GM12878 (cell line): ENCODE measurements around the gene NR1I2. TPM values are rescaled to one million over a fixed set of nuclear protein-coding genes. Genes with fewer than 3 reads are reported as not detected.

Experiments used
- ATAC-seq: fragments of 200-7000 bp; cut with Tn5 transposase; 3 replicates; pipeline ENCODE4 v1.9.1; 2020; ENCODE audit warnings: mild to moderate bottlenecking, moderate library complexity
- BruUV-seq: library from RNA; stranded (reverse); fragments of 400-500 nt; replicated peaks from 2 replicates; lab custom pipeline; 2021; lab: Mats Ljungman, UMichigan
- CTCF ChIA-PET: fragments of 300-600 bp; sonication (Branson Sonifier 250); formaldehyde crosslinking; extraction: SDS; loops from one replicate; lab custom pipeline; 2021; ENCODE audit warnings: inconsistent platforms; lab: Yijun Ruan, JAX
- POLR2A ChIA-PET: fragments of 350-600 bp; formaldehyde crosslinking; extraction: SDS; loops from one replicate; lab custom pipeline; 2021; ENCODE audit warnings: inconsistent platforms; lab: Charles Lee
- RAD21 ChIA-PET: fragments of 300-600 bp; sonication (Branson Sonifier 250); formaldehyde crosslinking; loops from one replicate; lab custom pipeline; 2023; ENCODE audit warnings: antibody characterized with exemption; ENCODE audit not compliant: unreplicated experiment; lab: Charles Lee
- SMC1A ChIA-PET: fragments of 300-600 bp; sonication (Branson Sonifier 250); formaldehyde crosslinking; loops from one replicate; lab custom pipeline; 2023; ENCODE audit not compliant: unreplicated experiment, uncharacterized antibody; lab: Charles Lee
- DNase-seq: peaks from one replicate; pipeline ENCODE4 v3.0.0-alpha.2; 2011; ENCODE audit warnings: low read depth, low spot score
- FAIRE-seq: peaks from 3 replicates; lab custom pipeline; 2011; peaks lifted over from hg19 to GRCh38; lab: Jason Lieb, UNC
- H2AFZ ChIP-seq: 2 replicates; pipeline ENCODE4 v1.6.0; 2011; ENCODE audit warnings: low read depth, low read length, control low read depth; ENCODE audit not compliant: control insufficient read depth
- H3K27ac ChIP-seq: 2 replicates; pipeline ENCODE4 v1.5.1; 2011; ENCODE audit warnings: control low read depth; ENCODE audit not compliant: control insufficient read depth, insufficient read depth
- H3K27me3 ChIP-seq, 2 experiments: replicated peaks in 1 of 2; 2 replicates each; pipeline versions ENCODE4 v1.6.0 to v1.6.1; 2011; ENCODE audit warnings: low read length in 1 of 2; ENCODE audit not compliant: control insufficient read depth in 2 of 2, insufficient read depth in 2 of 2
- H3K36me3 ChIP-seq, 2 experiments: 2 replicates each; pipeline ENCODE4 v1.5.1; 2011; ENCODE audit warnings: low read length in 1 of 2; ENCODE audit not compliant: control insufficient read depth in 2 of 2, insufficient read depth in 2 of 2
- H3K4me1 ChIP-seq: 2 replicates; pipeline ENCODE4 v1.6.1; 2011; ENCODE audit warnings: mild to moderate bottlenecking, low read length, moderate library complexity, mixed read lengths; ENCODE audit not compliant: control insufficient read depth, insufficient read depth
- H3K4me2 ChIP-seq: 2 replicates; pipeline ENCODE4 v1.6.0; 2011; ENCODE audit warnings: control low read depth; ENCODE audit not compliant: control insufficient read depth, insufficient read depth
- H3K4me3 ChIP-seq: fragments of 200-600 bp; sonication (generic); 2 replicates; pipeline ENCODE4 v1.5.1; 2016
- H3K79me2 ChIP-seq: 2 replicates; pipeline ENCODE4 v1.6.0; 2011; ENCODE audit warnings: low read length; ENCODE audit not compliant: control insufficient read depth, insufficient read depth
- H3K9ac ChIP-seq: 2 replicates; pipeline ENCODE4 v1.8.0; 2011; ENCODE audit warnings: low read length, control low read depth, mixed read lengths; ENCODE audit not compliant: control insufficient read depth, insufficient read depth
- H3K9me3 ChIP-seq: replicated peaks from 3 replicates; pipeline ENCODE4 v1.5.1; 2011; ENCODE audit warnings: mild to moderate bottlenecking, low read length; ENCODE audit not compliant: control insufficient read depth, insufficient read depth
- H4K20me1 ChIP-seq: 2 replicates; pipeline ENCODE4 v1.6.0; 2011; ENCODE audit not compliant: control insufficient read depth, insufficient read depth
- GATAD2B ChIP-seq: fragments of 450-650 bp; conservative IDR thresholded peaks from 2 replicates; pipeline ENCODE4 v1.6.1; 2017; ENCODE audit warnings: low read depth, mild to moderate bottlenecking, moderate library complexity
- HDGF ChIP-seq: fragments of 450-650 bp; IDR thresholded peaks from 2 replicates; pipeline ENCODE4 v1.6.1; 2016; ENCODE audit warnings: antibody characterized with exemption
- NFXL1 ChIP-seq: fragments of 450-650 bp; IDR thresholded peaks from 2 replicates; pipeline ENCODE4 v1.6.1; 2017; ENCODE audit warnings: antibody characterized with exemption, mild to moderate bottlenecking, borderline replicate concordance
- PAX5 ChIP-seq: IDR thresholded peaks from 2 replicates; pipeline ENCODE4 v1.6.1; 2011; ENCODE audit warnings: low read depth, low read length, borderline replicate concordance
- POLR2A ChIP-seq: IDR thresholded peaks from 2 replicates; pipeline ENCODE4 v1.6.1; 2011; ENCODE audit warnings: low read depth, mild to moderate bottlenecking, low read length
- RB1 ChIP-seq: fragments of 450-650 bp; formaldehyde crosslinking; IDR thresholded peaks from 2 replicates; pipeline ENCODE4 v1.6.1; 2017; ENCODE audit warnings: mild to moderate bottlenecking, borderline replicate concordance
- TAF1 ChIP-seq: IDR thresholded peaks from 2 replicates; pipeline ENCODE4 v1.6.1; 2011; ENCODE audit warnings: mild to moderate bottlenecking, low read depth, low read length, borderline replicate concordance
- TCF12 ChIP-seq: IDR thresholded peaks from 2 replicates; pipeline ENCODE4 v1.6.1; 2011; ENCODE audit warnings: low read depth, mild to moderate bottlenecking, low read length
- YY1 ChIP-seq: IDR thresholded peaks from 2 replicates; pipeline ENCODE4 v1.6.1; 2011; ENCODE audit warnings: low read depth, mild to moderate bottlenecking, low read length
- ZNF217 ChIP-seq: fragments of 450-650 bp; IDR thresholded peaks from 2 replicates; pipeline ENCODE4 v1.6.1; 2017; ENCODE audit warnings: antibody characterized with exemption, mild to moderate bottlenecking
- WGBS: methylation state at CpG from one replicate; pipeline ENCODE4 v1.1.6; 2016; ENCODE audit warnings: low lambda C conversion rate; ENCODE audit not compliant: insufficient replicate concordance, insufficient coverage; ENCODE audit errors: missing lambda C conversion rate; 5-methylcytosine and 5-hydroxymethylcytosine counted together
- in situ Hi-C: fragments of 300-500 bp; cut with MboI; formaldehyde crosslinking; loops from 9 replicates; pipeline ENCODE4 v1.14.3; 2018; ENCODE audit warnings: mixed read lengths
- intact Hi-C: fragments of 100-400 bp; cut with micrococcal nuclease; formaldehyde crosslinking; loops from one replicate; pipeline ENCODE4 v1.14.2; 2022; ENCODE audit not compliant: unreplicated experiment
- polyA plus RNA-seq, 11 experiments: library from polyadenylated mRNA; depleted of rRNA in 4 of 11; unstranded in 6 of 11; stranded (reverse) in 5 of 11; fragments of >200 nt; fragmentation: Nextera tagmentation in 4 of 11; fragmentation: Illumina TruSeq in 1 of 11; extraction: Ambion mirVana in 4 of 11; extraction: Trizol in 1 of 11; gene quantifications; 1 replicate in 1 of 11; 2 replicates in 10 of 11; pipeline versions ENCODE4 v1.2.1 to v1.2.3, GENCODE V29; 2011 to 2016; ENCODE audit warnings: inconsistent platforms in 2 of 11, missing spikeins in 2 of 11, low read depth in 1 of 11
- total RNA-seq, 4 experiments: library from RNA; depleted of rRNA in 3 of 4; stranded (reverse); fragments of >200 nt in 3 of 4; fragmentation: Illumina TruSeq in 1 of 4; extraction: Trizol in 1 of 4; gene quantifications; 2 replicates each; pipeline versions ENCODE4 v1.2.1 to v1.2.3, GENCODE V29; 2013 to 2021
- TF ChIP-seq, protein P1 (sequence below): fragments of 450-650 bp; IDR thresholded peaks from 2 replicates; pipeline ENCODE4 v1.6.1; 2018; ENCODE audit warnings: mild to moderate bottlenecking, low read depth, moderate library complexity; ENCODE audit not compliant: partially characterized antibody
- TF ChIP-seq, protein P2 (sequence below), 3 experiments: IDR thresholded peaks in 2 of 3; conservative IDR thresholded peaks in 1 of 3; 2 replicates each; pipeline ENCODE4 v1.5.1; 2011; ENCODE audit warnings: low read depth in 3 of 3, low read length in 3 of 3, mild to moderate bottlenecking in 3 of 3, control low read depth in 2 of 3, moderate library complexity in 2 of 3, inconsistent platforms in 1 of 3, mixed read lengths in 1 of 3; ENCODE audit not compliant: control insufficient read depth in 2 of 3, insufficient read depth in 1 of 3; ENCODE audit errors: extremely low read depth in 1 of 3
- TF ChIP-seq, protein P3 (sequence below): IDR thresholded peaks from 2 replicates; pipeline ENCODE4 v1.6.1; 2012; ENCODE audit warnings: mild to moderate bottlenecking, low read depth, low read length

The NR1I2 gene
- total and polyA plus RNA-seq, 10 of the 15 experiments (the other 5 are each of a cell fraction or from before 2014, with no cell fraction given) = 0.03 to 1.0 (median 0.39) TPM

DNA sequence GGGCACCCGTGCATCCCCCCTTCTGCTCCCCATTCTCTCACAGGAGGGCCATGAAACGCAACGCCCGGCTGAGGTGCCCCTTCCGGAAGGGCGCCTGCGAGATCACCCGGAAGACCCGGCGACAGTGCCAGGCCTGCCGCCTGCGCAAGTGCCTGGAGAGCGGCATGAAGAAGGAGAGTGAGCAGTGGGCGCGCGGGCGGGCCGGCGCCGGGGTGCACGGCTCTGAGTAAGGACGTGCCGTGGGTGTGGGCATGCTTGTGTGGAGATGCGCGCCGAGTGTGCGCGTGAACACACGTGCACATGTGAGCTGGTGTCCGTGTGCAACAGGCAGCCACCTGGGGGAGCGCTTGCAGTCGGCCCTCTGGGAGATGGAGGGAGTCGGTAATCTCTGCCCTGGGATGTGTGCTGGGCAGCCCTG lies 28.1 kb downstream of the NR1I2 start:
- H3K9ac ChIP-seq = peak overlapping the region; percentile 78
- RAD21 ChIA-PET = interaction anchor here (0.8 to 1.3 kb wide), 3 partner anchors 10 to 364 kb away, joined by 3 to 4 read pairs (median 4); no protein-coding TSS in a partner anchor
- TF ChIP-seq, protein P1, sequence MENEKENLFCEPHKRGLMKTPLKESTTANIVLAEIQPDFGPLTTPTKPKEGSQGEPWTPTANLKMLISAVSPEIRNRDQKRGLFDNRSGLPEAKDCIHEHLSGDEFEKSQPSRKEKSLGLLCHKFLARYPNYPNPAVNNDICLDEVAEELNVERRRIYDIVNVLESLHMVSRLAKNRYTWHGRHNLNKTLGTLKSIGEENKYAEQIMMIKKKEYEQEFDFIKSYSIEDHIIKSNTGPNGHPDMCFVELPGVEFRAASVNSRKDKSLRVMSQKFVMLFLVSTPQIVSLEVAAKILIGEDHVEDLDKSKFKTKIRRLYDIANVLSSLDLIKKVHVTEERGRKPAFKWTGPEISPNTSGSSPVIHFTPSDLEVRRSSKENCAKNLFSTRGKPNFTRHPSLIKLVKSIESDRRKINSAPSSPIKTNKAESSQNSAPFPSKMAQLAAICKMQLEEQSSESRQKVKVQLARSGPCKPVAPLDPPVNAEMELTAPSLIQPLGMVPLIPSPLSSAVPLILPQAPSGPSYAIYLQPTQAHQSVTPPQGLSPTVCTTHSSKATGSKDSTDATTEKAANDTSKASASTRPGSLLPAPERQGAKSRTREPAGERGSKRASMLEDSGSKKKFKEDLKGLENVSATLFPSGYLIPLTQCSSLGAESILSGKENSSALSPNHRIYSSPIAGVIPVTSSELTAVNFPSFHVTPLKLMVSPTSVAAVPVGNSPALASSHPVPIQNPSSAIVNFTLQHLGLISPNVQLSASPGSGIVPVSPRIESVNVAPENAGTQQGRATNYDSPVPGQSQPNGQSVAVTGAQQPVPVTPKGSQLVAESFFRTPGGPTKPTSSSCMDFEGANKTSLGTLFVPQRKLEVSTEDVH = no peak
- peak; percentile 68; the same call in 1 of the 2 replicates for TF ChIP-seq HDGF
- TF ChIP-seq TCF12 = 0 out of 2 replicates have a peak, but pooled peaks have one; percentile 33
- TF ChIP-seq, protein P2, sequence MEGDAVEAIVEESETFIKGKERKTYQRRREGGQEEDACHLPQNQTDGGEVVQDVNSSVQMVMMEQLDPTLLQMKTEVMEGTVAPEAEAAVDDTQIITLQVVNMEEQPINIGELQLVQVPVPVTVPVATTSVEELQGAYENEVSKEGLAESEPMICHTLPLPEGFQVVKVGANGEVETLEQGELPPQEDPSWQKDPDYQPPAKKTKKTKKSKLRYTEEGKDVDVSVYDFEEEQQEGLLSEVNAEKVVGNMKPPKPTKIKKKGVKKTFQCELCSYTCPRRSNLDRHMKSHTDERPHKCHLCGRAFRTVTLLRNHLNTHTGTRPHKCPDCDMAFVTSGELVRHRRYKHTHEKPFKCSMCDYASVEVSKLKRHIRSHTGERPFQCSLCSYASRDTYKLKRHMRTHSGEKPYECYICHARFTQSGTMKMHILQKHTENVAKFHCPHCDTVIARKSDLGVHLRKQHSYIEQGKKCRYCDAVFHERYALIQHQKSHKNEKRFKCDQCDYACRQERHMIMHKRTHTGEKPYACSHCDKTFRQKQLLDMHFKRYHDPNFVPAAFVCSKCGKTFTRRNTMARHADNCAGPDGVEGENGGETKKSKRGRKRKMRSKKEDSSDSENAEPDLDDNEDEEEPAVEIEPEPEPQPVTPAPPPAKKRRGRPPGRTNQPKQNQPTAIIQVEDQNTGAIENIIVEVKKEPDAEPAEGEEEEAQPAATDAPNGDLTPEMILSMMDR (IDR thresholded peaks at IDR 0.05 in 2 of 3, conservative IDR thresholded peaks at IDR 0.05 in 1 of 3; ENCODE audit: control insufficient read depth in 2 of 3, extremely low read depth in 1 of 3, insufficient read depth in 1 of 3, low read depth in 3 of 3, low read length in 3 of 3) = peak; percentile 46 to 62 (median 47); a peak in 5 of 6 replicates
- TF ChIP-seq YY1 = peak; percentile 45; the same call in 1 of the 2 replicates
- TF ChIP-seq RB1 = peak; percentile 66; the same call in 1 of the 2 replicates
- TF ChIP-seq, protein P3, sequence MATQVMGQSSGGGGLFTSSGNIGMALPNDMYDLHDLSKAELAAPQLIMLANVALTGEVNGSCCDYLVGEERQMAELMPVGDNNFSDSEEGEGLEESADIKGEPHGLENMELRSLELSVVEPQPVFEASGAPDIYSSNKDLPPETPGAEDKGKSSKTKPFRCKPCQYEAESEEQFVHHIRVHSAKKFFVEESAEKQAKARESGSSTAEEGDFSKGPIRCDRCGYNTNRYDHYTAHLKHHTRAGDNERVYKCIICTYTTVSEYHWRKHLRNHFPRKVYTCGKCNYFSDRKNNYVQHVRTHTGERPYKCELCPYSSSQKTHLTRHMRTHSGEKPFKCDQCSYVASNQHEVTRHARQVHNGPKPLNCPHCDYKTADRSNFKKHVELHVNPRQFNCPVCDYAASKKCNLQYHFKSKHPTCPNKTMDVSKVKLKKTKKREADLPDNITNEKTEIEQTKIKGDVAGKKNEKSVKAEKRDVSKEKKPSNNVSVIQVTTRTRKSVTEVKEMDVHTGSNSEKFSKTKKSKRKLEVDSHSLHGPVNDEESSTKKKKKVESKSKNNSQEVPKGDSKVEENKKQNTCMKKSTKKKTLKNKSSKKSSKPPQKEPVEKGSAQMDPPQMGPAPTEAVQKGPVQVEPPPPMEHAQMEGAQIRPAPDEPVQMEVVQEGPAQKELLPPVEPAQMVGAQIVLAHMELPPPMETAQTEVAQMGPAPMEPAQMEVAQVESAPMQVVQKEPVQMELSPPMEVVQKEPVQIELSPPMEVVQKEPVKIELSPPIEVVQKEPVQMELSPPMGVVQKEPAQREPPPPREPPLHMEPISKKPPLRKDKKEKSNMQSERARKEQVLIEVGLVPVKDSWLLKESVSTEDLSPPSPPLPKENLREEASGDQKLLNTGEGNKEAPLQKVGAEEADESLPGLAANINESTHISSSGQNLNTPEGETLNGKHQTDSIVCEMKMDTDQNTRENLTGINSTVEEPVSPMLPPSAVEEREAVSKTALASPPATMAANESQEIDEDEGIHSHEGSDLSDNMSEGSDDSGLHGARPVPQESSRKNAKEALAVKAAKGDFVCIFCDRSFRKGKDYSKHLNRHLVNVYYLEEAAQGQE = no peak
- peak; percentile 76 for TF ChIP-seq POLR2A
- peak; percentile 37; the same call in 1 of the 2 replicates for TF ChIP-seq TAF1
- TF ChIP-seq ZNF217 = no peak
- no peak for TF ChIP-seq NFXL1
- TF ChIP-seq GATAD2B = 0 out of 2 replicates have a peak, but pooled peaks have one; percentile 70
- TF ChIP-seq PAX5 = no peak

More for the DNA sequence above, 28.1 kb downstream of the NR1I2 start:
- Histone ChIP-seq H4K20me1 (no peaks in the 10 kb centered on the region), H3K36me3 (no peaks in the 10 kb centered on the region), H3K9me3 (no peaks in the 10 kb centered on the region), H3K4me3 (peak overlapping the region; percentile 79), H3K79me2 (no peaks in the 10 kb centered on the region), H2AFZ (peak overlapping the region; percentile 99), H3K27me3 (no peaks in the 10 kb centered on the region), H3K27ac (peak overlapping the region; percentile 70), H3K4me1 (peaks cover 10% of the 10 kb centered on the region), H3K4me2 (peak overlapping the region; percentile 98)
- in situ Hi-C loops = no loop called here
- peak; percentile 31 for FAIRE-seq
- peak; percentile 35 for DNase-seq
- ChIA-PET SMC1A (interaction anchor here (1.0 to 2.5 kb wide), 5 partner anchors 8 to 607 kb away, joined by 3 to 8 read pairs (median 4); no protein-coding TSS in a partner anchor), POLR2A (interaction anchor here (1.0 kb wide), 1 partner anchor 340 kb away, joined by 3 read pairs; no protein-coding TSS in a partner anchor), CTCF (interaction anchor here (0.6 to 2.9 kb wide), 7 partner anchors 9 to 607 kb away, joined by 3 to 12 read pairs (median 4); no protein-coding TSS in a partner anchor)
- no TSS peak for BruUV-seq
- ATAC-seq = peak; percentile 90
- intact Hi-C loops = loop anchor here (1.0 to 5.0 kb wide), 3 partner anchors 25 to 387 kb away; no protein-coding TSS in a partner anchor
- 3% methylated on average over 33 of the region's 33 CpGs for WGBS
